Measurements from ENCODE around the gene PDE4D.
"Not testable (repeated sequence)": the region's sequence is repeated elsewhere in the genome, so short reads cannot be mapped to it uniquely, and the experiment has no call there.

The PDE4D gene

GRCh38 chr5:59449905-59450644 lies 443.5 kb downstream of the PDE4D start:
- in situ Hi-C loops (cut with MboI; ENCODE audit: low sequenced_read_pairs): no loop called here

- in situ Hi-C loops (cut with MboI; ENCODE audit: low sequenced_read_pairs): no loop called here
Observed at GRCh38 chr5:59446356-59446755, 447.2 kb downstream of the PDE4D start.

- in situ Hi-C loops (cut with MboI; ENCODE audit: low sequenced_read_pairs): no loop called here
Observed at GRCh38 chr5:59445741-59446140, 447.8 kb downstream of the PDE4D start.

GRCh38 chr5:59439303-59439702 lies 454.2 kb downstream of the PDE4D start:
- in situ Hi-C loops (cut with MboI; ENCODE audit: low sequenced_read_pairs): no loop called here

GRCh38 chr5:59437176-59437575 lies 456.4 kb downstream of the PDE4D start:
- in situ Hi-C loops (cut with MboI; ENCODE audit: low sequenced_read_pairs): no loop called here

- in situ Hi-C loops (cut with MboI; ENCODE audit: low sequenced_read_pairs): no loop called here
Observed at GRCh38 chr5:59436364-59437148, 457.0 kb downstream of the PDE4D start.

- in situ Hi-C loops (cut with MboI; ENCODE audit: low sequenced_read_pairs): no loop called here
Observed at GRCh38 chr5:59433174-59433573, 460.4 kb downstream of the PDE4D start.

- in situ Hi-C loops (cut with MboI; ENCODE audit: low sequenced_read_pairs): no loop called here
Observed at GRCh38 chr5:59430066-59430685, 463.4 kb downstream of the PDE4D start.

- in situ Hi-C loops (cut with MboI; ENCODE audit: low sequenced_read_pairs): no loop called here
Observed at GRCh38 chr5:59428391-59428790, 465.1 kb downstream of the PDE4D start.

- in situ Hi-C loops (cut with MboI; ENCODE audit: low sequenced_read_pairs): no loop called here
Observed at GRCh38 chr5:59424515-59424914, 469.0 kb downstream of the PDE4D start.

- in situ Hi-C loops (cut with MboI; ENCODE audit: low sequenced_read_pairs): no loop called here
Observed at GRCh38 chr5:59423021-59423420, 470.5 kb downstream of the PDE4D start.

- in situ Hi-C loops (cut with MboI; ENCODE audit: low sequenced_read_pairs): no loop called here
Observed at GRCh38 chr5:59421986-59422941, 471.3 kb downstream of the PDE4D start.

GRCh38 chr5:59420596-59420995 lies 472.9 kb downstream of the PDE4D start:
- in situ Hi-C loops (cut with MboI; ENCODE audit: low sequenced_read_pairs): no loop called here

GRCh38 chr5:59418808-59419207 lies 474.7 kb downstream of the PDE4D start:
- in situ Hi-C loops (cut with MboI; ENCODE audit: low sequenced_read_pairs): no loop called here

- in situ Hi-C loops (cut with MboI; ENCODE audit: low sequenced_read_pairs): no loop called here
Observed at GRCh38 chr5:59416451-59416850, 477.1 kb downstream of the PDE4D start.

- in situ Hi-C loops (cut with MboI; ENCODE audit: low sequenced_read_pairs): no loop called here
Observed at GRCh38 chr5:59416026-59416425, 477.5 kb downstream of the PDE4D start.

- in situ Hi-C loops (cut with MboI; ENCODE audit: low sequenced_read_pairs): no loop called here
Observed at GRCh38 chr5:59412428-59412827, 481.1 kb downstream of the PDE4D start.

- in situ Hi-C loops (cut with MboI; ENCODE audit: low sequenced_read_pairs): not testable (repeated sequence)
Observed at GRCh38 chr5:59408997-59409396, 484.5 kb downstream of the PDE4D start.

- in situ Hi-C loops (cut with MboI; ENCODE audit: low sequenced_read_pairs): no loop called here
Observed at GRCh38 chr5:59407967-59408366, 485.6 kb downstream of the PDE4D start.

GRCh38 chr5:59401637-59402036 lies 491.9 kb downstream of the PDE4D start:
- in situ Hi-C loops (cut with MboI; ENCODE audit: low sequenced_read_pairs): no loop called here

- in situ Hi-C loops (cut with MboI; ENCODE audit: low sequenced_read_pairs): not testable (repeated sequence)
Observed at GRCh38 chr5:59394956-59395355, 498.6 kb downstream of the PDE4D start.

Measured in hTERT RPE-1 (cell line).